Measurements from ENCODE around the gene ANP32E. TPM values are rescaled to one million over a fixed set of nuclear protein-coding genes. Genes with fewer than 3 reads are reported as not detected.

ANP32E gene
- total and polyA plus RNA-seq, 9 of the 15 experiments (the other 6 are each of a cell fraction or from before 2014, with no cell fraction given) = 60.4 to 197 (median 104) TPM

- 0 out of 6 replicates have a peak, but pooled peaks have one; percentile 6 to 12 (median 9) for TF ChIP-seq CTCF (IDR thresholded peaks at IDR 0.05 in 2 of 3, conservative IDR thresholded peaks at IDR 0.05 in 1 of 3; ENCODE audit: insufficient read depth in 2 of 3, low read depth in 1 of 3, low read length in 3 of 3)
- TF ChIP-seq POLR2B (IDR thresholded peaks at IDR 0.05; ENCODE audit: low read depth, partially characterized antibody) = no peak
- TF ChIP-seq RFX7 (CRISPR knock-in tag; IDR thresholded peaks at IDR 0.05) = no peak
- TF ChIP-seq RBM15 (IDR thresholded peaks at IDR 0.05; ENCODE audit: insufficient read depth, low read length) = no peak
- TF ChIP-seq SPI1 (IDR thresholded peaks at IDR 0.05; ENCODE audit: borderline replicate concordance, low read depth, low read length) = 0 out of 2 replicates have a peak, but pooled peaks have one; percentile 31
- TF ChIP-seq TEAD4 (IDR thresholded peaks at IDR 0.05; ENCODE audit: low read length) = no peak
- no peak for TF ChIP-seq TEAD4 (CRISPR knock-in tag; IDR thresholded peaks at IDR 0.05; ENCODE audit: borderline replicate concordance)
- TF ChIP-seq HMGN3 (IDR thresholded peaks at IDR 0.05; ENCODE audit: borderline replicate concordance, extremely low read depth, insufficient read length, low read depth, low read length) = peak; percentile 53
- no peak; a peak in 1 of 4 replicates for TF ChIP-seq KDM1A (IDR thresholded peaks at IDR 0.05)
- no peak for TF ChIP-seq ZFPM2 (CRISPR knock-in tag; IDR thresholded peaks at IDR 0.05)
- no peak for TF ChIP-seq ZBTB5 (IDR thresholded peaks at IDR 0.05)
- TF ChIP-seq ZSCAN32 (CRISPR knock-in tag; IDR thresholded peaks at IDR 0.05) = no peak
- no peak for TF ChIP-seq MTA1 (IDR thresholded peaks at IDR 0.05; ENCODE audit: borderline replicate concordance)
- peak; percentile 72 for TF ChIP-seq RBFOX2 (IDR thresholded peaks at IDR 0.05; ENCODE audit: low read depth, low read length)
- 0 out of 2 replicates have a peak, but pooled peaks have one; percentile 10 for TF ChIP-seq ZNF282 (CRISPR knock-in tag; IDR thresholded peaks at IDR 0.05)
- TF ChIP-seq EGR1 (conservative IDR thresholded peaks at IDR 0.05) = peak; percentile 81
- no peak for TF ChIP-seq TOE1 (IDR thresholded peaks at IDR 0.05; ENCODE audit: borderline replicate concordance)
- no peak for TF ChIP-seq TOE1 (CRISPR knock-in tag; IDR thresholded peaks at IDR 0.05; ENCODE audit: borderline replicate concordance, low read depth)
- no peak for TF ChIP-seq ARID1B (IDR thresholded peaks at IDR 0.05)
- no peak for TF ChIP-seq TCF15 (CRISPR knock-in tag; IDR thresholded peaks at IDR 0.05)
- no peak for TF ChIP-seq CBFA2T2 (conservative IDR thresholded peaks at IDR 0.05)
- TF ChIP-seq ZNF75A (CRISPR knock-in tag; IDR thresholded peaks at IDR 0.05) = no peak
- TF ChIP-seq ZKSCAN1 (IDR thresholded peaks at IDR 0.05; ENCODE audit: low read depth, low read length) = no peak
- no peak for TF ChIP-seq RAD51 (IDR thresholded peaks at IDR 0.05; ENCODE audit: borderline replicate concordance, low read depth)
- TF ChIP-seq FIP1L1 (IDR thresholded peaks at IDR 0.05; ENCODE audit: low read depth, low read length, poor library complexity, severe bottlenecking) = peak; percentile 73
Observed at GRCh38 chr1:150235294-150235851, 539 bp downstream of the ANP32E start (continued).

Data from K562 (cell line).